CD4-positive, alpha-beta T cell treated with Interleukin-10 for 1 hour (primary cell): ENCODE results near the gene CCDC63.

Experiments used
- DNase-seq: peaks from one replicate; pipeline ENCODE4 v3.0.0-alpha.2; 2020

CCDC63 gene

GRCh38 chr12:110846615-110847566, at the start of gene CCDC63:
Gene CCDC63 (plus strand): TSS chr12:110846987. CDS start chr12:110852955, 5,968 bp downstream.
- peak; percentile 3 for DNase-seq

DNA sequence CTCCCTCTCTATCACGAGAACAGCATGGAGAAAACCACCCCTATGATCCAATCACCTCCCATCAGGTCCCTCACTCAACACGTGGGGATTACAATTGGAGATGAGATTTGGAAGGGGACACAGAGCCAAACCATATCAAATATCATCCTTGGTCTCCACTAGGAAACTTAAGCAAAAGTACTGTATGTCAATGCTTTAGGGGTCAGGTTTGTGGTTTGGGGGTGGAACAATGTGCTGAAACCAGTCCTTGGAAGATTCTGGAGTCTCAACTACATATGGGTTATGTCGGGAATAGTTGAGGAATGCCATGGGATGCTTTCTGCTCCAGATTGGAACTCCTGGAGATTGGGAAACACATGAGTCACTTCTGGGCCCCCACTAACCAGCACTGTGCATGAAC, 48.3 kb upstream of the CCDC63 start:
- no peak for DNase-seq

DNA sequence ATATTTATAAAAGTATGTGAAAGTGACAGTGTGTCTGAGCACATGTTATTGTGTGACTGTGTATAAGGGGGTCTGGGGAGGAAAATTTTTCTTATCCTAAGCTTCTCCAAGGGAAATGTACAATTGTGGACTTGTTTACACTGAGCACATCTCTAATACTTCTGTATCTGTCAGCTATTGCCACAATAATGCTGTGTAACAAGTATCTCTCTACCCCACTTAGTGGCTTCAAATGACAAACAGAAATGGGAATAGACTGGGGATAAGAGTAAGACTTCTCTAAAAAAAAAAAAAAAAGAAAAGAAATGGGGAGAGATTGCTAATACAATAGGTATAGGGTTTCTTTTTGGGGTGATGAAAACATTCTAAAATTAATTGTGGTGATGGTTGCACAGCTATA, 44.3 kb upstream of the CCDC63 start:
- no peak for DNase-seq

GRCh38 chr12:110804406-110804805, 42.4 kb upstream of the CCDC63 start:
- DNase-seq: no peak

GRCh38 chr12:110807640-110808039, 39.1 kb upstream of the CCDC63 start:
- DNase-seq: no peak

- DNase-seq: no peak
Observed at GRCh38 chr12:110809149-110809548, 37.6 kb upstream of the CCDC63 start.

DNA sequence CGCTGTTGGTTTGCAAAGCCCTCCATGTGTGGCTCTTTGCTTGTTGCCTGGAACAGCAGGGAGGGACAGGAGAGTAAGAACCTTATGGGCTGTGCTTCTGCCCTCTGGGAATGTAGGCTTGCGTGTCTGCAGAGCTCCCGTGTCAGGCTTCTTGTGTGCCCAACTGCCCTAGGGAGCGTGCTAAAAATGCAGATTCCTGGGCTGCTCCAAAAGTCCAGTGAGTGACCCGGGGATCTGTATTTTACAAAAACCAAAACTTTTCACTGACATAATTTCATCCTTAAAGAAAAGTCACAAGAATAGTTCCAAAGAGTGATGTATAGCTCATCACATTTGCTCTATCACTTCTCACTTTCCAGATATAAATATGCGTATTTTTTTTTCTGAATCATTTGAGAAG, 34.8 kb upstream of the CCDC63 start:
- DNase-seq: no peak

GRCh38 chr12:110813285-110813684, 33.5 kb upstream of the CCDC63 start:
- DNase-seq: no peak

- DNase-seq: no peak
Observed at GRCh38 chr12:110813756-110814155, 33.0 kb upstream of the CCDC63 start.

DNA sequence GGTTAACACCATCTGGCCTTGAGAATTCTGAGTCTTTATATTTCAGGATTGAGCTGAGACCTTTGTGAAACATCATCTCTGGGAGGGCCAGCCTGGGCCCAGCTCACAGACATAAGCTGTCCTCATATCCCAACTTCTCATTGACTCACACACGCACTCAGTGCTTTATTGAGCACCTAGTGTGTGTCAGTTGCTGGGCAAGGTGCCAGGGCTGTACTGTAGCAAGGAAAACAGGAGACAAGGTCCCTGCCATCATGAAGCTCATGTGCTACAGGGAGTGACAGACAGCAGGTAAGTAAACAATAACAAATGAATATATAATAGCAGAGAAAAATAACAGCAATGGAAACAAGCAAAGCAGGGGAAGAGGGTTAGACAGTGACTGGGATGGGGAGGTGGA, 30.5 kb upstream of the CCDC63 start:
- no peak for DNase-seq

GRCh38 chr12:110816779-110817178, 30.0 kb upstream of the CCDC63 start:
- no peak for DNase-seq

DNA sequence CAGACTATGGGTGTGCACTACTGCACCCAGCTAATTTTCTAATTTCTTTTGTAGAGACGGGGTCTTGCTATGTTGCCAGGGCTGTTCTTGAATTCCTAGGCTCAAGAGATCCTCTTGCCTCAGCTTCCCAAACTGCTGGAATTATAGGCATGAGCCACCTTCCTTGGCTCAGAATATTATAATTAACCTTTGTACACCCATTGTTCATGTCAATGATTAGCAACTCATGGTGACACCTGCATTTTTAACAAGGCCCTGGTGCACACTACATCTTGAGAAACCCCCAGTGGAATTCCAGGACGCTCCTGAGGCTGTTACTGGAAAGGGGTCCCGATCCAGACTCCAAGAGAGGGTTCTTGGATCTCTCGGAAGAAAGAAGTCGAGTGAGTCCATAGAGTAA, 28.3 kb upstream of the CCDC63 start:
- DNase-seq: no peak

DNA sequence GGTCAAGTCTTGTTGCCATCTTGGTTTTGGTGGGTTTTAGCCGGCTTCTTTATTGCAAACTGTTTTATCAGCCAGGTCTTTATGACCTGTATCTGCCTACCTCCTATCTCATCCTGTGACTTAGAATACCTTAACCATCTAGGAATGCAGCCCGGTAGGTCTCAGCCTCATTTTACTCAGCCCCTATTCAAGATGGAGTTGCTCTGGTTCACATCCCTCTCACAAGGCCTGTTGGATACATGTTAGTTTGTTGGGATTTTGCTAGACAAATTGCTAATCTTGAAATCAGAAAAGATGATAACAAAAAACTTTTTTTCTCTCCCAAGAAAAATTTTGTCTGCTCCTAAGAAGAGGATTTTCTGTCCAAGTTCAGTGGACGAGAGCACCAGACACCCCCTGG, 27.6 kb upstream of the CCDC63 start:
- no peak for DNase-seq

- no peak for DNase-seq
Observed at GRCh38 chr12:110819646-110820045, 27.1 kb upstream of the CCDC63 start.

- no peak for DNase-seq
Observed at GRCh38 chr12:110821917-110822316, 24.9 kb upstream of the CCDC63 start.

DNA sequence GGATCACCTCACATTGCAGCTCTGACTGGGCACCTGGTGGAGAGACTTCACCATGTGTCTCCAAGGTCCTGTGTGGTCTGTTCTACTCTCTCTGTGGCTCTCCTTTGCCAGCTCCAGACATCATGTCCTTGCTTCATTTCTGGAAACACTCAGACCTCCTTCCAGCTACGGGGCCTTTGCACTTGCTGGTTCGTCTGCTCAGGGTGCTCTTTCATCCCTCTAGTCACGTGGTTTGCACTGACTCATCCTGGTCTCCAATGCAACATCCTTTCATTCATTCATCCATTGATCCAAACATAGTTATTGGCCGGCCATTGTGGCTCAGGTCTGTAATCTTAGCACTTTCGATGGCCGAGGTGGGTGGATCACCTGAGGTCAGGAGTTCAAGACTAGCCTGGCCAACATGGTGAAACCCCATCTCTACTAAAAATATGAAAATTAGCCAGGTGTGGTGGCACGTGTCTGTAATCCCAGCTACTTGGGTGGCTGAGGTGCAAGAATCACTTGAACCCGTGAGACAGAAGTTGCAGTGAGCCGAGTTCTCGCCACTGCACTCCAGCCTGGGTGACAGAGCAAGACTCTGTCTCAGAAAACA, 23.9 kb upstream of the CCDC63 start:
- no peak for DNase-seq

- DNase-seq: no peak
Observed at GRCh38 chr12:110824342-110824741, 22.4 kb upstream of the CCDC63 start.

- DNase-seq: no peak
Observed at GRCh38 chr12:110825530-110825929, 21.3 kb upstream of the CCDC63 start.

DNA sequence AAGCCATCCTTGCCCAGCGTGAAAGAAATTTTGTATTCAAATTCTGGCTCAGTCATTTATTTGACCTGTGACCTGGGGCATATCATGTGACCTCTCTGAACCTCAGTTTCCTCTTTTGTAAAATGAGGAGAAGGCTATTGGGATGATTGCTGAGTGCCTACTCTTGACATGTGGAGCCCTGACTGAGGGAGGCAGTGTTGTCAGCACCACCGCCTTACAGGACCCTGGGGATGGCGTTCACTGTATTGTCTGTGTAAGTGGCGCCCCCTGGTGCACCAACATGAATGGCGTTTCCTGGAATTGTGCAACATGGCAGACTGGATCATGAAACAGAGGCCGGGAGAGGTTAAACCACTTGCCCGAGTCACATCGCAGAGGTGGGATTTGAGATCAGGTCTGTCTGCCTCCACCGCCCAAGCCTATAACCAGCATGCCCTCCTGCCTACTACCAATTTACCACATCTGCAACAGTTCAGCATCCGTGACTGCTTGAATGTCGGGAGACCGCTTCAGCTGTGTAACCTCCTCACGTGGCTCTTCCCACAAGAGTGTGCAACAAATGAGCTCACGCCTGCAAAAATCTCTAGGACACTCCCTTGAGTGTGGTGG, 20.1 kb upstream of the CCDC63 start:
- DNase-seq: peak; percentile 85

GRCh38 chr12:110829308-110829707, 17.5 kb upstream of the CCDC63 start:
- no peak for DNase-seq

DNA sequence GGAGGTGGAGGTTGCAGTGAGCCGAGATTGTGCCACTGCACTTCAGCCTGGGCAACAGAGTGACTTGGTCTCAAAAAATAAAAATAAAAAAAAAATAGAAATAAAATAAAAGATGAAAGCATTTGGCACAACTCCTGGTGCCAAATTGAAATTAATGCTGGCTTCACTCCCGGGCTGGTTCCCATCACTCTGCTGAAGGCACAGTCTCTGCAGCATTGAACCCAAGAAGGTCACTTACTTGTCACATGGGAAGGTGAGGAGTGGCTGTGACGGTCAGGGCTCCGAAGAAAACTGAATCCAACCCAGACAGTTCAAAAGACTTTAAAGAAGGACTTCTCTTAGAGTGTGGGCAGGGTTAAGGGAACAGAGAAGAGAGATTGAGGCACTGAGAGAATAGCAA, 10.5 kb upstream of the CCDC63 start:
- no peak for DNase-seq

DNA sequence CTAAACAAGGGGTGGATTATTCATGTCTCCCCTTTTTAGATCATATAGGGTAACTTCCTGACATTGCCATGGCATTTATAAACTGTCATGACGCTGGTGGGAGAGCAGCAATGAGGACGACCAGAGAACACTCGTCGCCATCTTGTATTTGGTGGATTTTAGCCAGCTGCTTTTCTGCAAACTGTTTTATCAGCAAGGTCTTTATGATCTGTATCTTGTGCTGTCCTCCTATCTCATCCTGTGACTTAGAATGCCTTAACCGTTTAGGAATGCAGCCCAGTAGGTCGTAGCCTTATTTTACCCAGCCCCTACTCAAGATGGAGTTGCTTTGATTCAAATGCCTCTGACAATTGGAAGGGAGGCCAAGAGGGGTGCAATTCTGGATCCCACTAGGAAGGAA, 5.8 kb upstream of the CCDC63 start:
- no peak for DNase-seq

DNA sequence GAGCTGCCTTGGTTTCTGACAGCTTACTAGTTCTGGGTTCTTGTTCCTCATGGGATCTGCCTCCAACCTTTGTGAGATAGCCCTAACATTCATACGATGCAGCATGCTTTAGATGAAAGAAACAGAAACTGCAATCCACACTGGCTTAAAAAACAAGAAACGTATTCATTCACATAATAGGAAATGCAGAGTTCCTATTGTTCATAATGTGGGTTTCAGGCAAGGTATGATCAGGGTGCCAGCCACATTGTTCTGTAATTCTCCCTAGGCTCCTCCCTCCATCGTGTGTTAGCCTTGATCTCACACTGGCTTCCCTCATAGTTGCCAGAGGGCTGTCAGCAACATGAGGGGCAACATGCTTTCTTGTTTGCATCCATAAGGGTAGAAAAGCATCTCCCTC, 2.7 kb upstream of the CCDC63 start:
- no peak for DNase-seq
